Esophagus muscularis mucosa (tissue), 3 donors: ENCODE data around the gene FAM210B.

Experiments
- CTCF ChIP-seq, 3 experiments: fragments of 200-600 bp in 2 of 3; fragments of 450-650 bp in 1 of 3; sonication (generic) in 2 of 3; IDR thresholded peaks; one replicate each; pipeline ENCODE4 v1.5.1; 2017 to 2019; ENCODE audit warnings: antibody characterized with exemption in 3 of 3, mild to moderate bottlenecking in 2 of 3, moderate library complexity in 1 of 3
- POLR2A ChIP-seq: fragments of 450-650 bp; IDR thresholded peaks from one replicate; pipeline ENCODE4 v1.6.1; 2017; ENCODE audit warnings: antibody characterized with exemption, moderate library complexity, mild to moderate bottlenecking, low read depth
- POLR2AphosphoS5 ChIP-seq, 2 donors: sonication (generic); formaldehyde crosslinking; IDR thresholded peaks; one replicate each; pipeline ENCODE4 v1.6.1; 2017; ENCODE audit warnings: antibody characterized with exemption in 2 of 2

GRCh38 chr20:56391037-56391436, 32.3 kb downstream of the FAM210B start:
- TF ChIP-seq POLR2A (no peak), CTCF (IDR thresholded peaks at IDR 0.05) (no peak), POLR2AphosphoS5 (IDR thresholded peaks at IDR 0.05) (no peak)
